Measurements from ENCODE around the gene CRTC1.
A peak's percentile ranks its signal among the peaks of the same experiment; 100 is the strongest.

Gene CRTC1

GRCh38 chr19:18830488-18830887 is 147.0 kb downstream of the CRTC1 start:
- H3K27ac ChIP-seq, result no peak overlapping the region
- no peak for TF ChIP-seq ZFX (IDR thresholded peaks at IDR 0.05; ENCODE audit: borderline replicate concordance)
- TF ChIP-seq CTCF (IDR thresholded peaks at IDR 0.05), result no peak

DNA sequence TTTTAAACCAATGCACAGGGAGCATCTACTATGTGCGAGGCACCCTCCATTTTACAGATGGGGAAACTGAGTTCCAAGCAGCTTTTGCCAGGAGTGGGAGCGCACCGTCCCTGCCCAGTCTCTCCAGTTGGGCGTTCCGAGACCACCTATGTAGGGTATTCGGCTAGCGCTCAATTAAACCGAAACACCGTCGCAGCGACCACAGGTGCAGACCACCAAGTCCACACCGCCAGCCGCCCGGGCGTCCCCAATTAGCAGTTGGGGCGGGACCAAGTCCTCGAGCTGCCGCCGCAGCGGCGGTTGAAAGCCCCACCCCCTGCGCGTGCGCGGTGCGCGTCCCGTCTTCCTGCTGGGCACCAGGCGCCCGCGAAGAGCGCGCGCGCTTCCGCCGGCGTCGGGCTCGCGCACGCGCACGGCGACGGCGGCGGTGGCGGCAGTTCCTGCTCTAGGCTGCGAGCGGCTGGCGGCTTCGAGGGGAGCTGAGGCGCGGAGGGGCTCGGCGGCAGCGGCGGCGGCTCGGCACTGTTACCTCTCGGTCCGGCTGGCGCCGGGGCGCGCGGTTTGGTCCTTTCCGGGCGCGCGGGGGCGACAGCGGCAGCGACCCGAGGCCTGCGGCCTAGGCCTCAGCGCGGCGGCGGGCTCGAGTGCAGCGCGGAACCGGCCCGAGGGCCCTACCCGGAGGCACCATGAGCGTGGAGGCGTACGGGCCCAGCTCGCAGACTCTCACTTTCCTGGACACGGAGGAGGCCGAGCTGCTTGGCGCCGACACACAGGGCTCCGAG is 148.2 kb downstream of the CRTC1 start, which contains the start of gene UPF1:
Gene UPF1, plus strand, starts transcription at position 436 of the 782 bp plus-strand sequence. Its CDS starts 251 bp downstream, at position 687.
- no peak for TF ChIP-seq CTCF (IDR thresholded peaks at IDR 0.05)
- peak; percentile 89 for TF ChIP-seq ZFX (IDR thresholded peaks at IDR 0.05; ENCODE audit: borderline replicate concordance)
- peak within 1 kb of the TSS; percentile 72 for H3K27ac ChIP-seq
